ENCODE measurements around the gene EPSTI1.
A peak's percentile ranks its signal among the peaks of the same experiment; 100 is the strongest.

The EPSTI1 gene

GRCh38 chr13:42984026-42984425, 8.0 kb downstream of the EPSTI1 start:
- H3K36me3 ChIP-seq (ENCODE audit: control insufficient read depth, insufficient read depth, low read length): no peaks in the 10 kb centered on the region
- H3K9ac ChIP-seq (ENCODE audit: low read length): no peak overlapping the region
- H3K9me3 ChIP-seq (ENCODE audit: control insufficient read depth, low read length): no peaks in the 10 kb centered on the region
- no peak overlapping the region for H3K4me3 ChIP-seq (ENCODE audit: low read length)
- H3K4me1 ChIP-seq (ENCODE audit: control insufficient read depth, insufficient read depth, low read length): peaks cover 19% of the 10 kb centered on the region
- no peaks in the 10 kb centered on the region for H3K27me3 ChIP-seq (ENCODE audit: control insufficient read depth, insufficient read depth, low read length)

- Histone ChIP-seq H3K27me3 (ENCODE audit: control insufficient read depth, insufficient read depth, low read length) (no peaks in the 10 kb centered on the region), H3K4me1 (ENCODE audit: control insufficient read depth, insufficient read depth, low read length) (peaks cover 19% of the 10 kb centered on the region), H3K9me3 (ENCODE audit: control insufficient read depth, low read length) (no peaks in the 10 kb centered on the region), H3K36me3 (ENCODE audit: control insufficient read depth, insufficient read depth, low read length) (no peaks in the 10 kb centered on the region), H3K4me3 (ENCODE audit: low read length) (no peak overlapping the region), H3K9ac (ENCODE audit: low read length) (no peak overlapping the region)
Measured at GRCh38 chr13:42981853-42982252, 10.2 kb downstream of the EPSTI1 start.

GRCh38 chr13:42981317-42981716, 10.7 kb downstream of the EPSTI1 start:
- H3K9me3 ChIP-seq (ENCODE audit: control insufficient read depth, low read length): no peaks in the 10 kb centered on the region
- H3K36me3 ChIP-seq (ENCODE audit: control insufficient read depth, insufficient read depth, low read length): no peaks in the 10 kb centered on the region
- peaks cover 18% of the 10 kb centered on the region for H3K4me1 ChIP-seq (ENCODE audit: control insufficient read depth, insufficient read depth, low read length)
- H3K4me3 ChIP-seq (ENCODE audit: low read length): no peak overlapping the region
- no peak overlapping the region for H3K9ac ChIP-seq (ENCODE audit: low read length)
- no peaks in the 10 kb centered on the region for H3K27me3 ChIP-seq (ENCODE audit: control insufficient read depth, insufficient read depth, low read length)

GRCh38 chr13:42977219-42977659, 14.8 kb downstream of the EPSTI1 start:
- Histone ChIP-seq H3K27me3 (ENCODE audit: control insufficient read depth, insufficient read depth, low read length) (no peaks in the 10 kb centered on the region), H3K9ac (ENCODE audit: low read length) (no peak overlapping the region), H3K9me3 (ENCODE audit: control insufficient read depth, low read length) (no peaks in the 10 kb centered on the region), H3K4me3 (ENCODE audit: low read length) (no peak overlapping the region), H3K36me3 (ENCODE audit: control insufficient read depth, insufficient read depth, low read length) (no peaks in the 10 kb centered on the region), H3K4me1 (ENCODE audit: control insufficient read depth, insufficient read depth, low read length) (no peaks in the 10 kb centered on the region)

GRCh38 chr13:42976066-42976465, 16.0 kb downstream of the EPSTI1 start:
- H3K9me3 ChIP-seq (ENCODE audit: control insufficient read depth, low read length): no peaks in the 10 kb centered on the region
- H3K4me3 ChIP-seq (ENCODE audit: low read length): no peak overlapping the region
- H3K9ac ChIP-seq (ENCODE audit: low read length): no peak overlapping the region
- no peaks in the 10 kb centered on the region for H3K36me3 ChIP-seq (ENCODE audit: control insufficient read depth, insufficient read depth, low read length)
- no peaks in the 10 kb centered on the region for H3K4me1 ChIP-seq (ENCODE audit: control insufficient read depth, insufficient read depth, low read length)
- no peaks in the 10 kb centered on the region for H3K27me3 ChIP-seq (ENCODE audit: control insufficient read depth, insufficient read depth, low read length)

- H3K27me3 ChIP-seq (ENCODE audit: control insufficient read depth, insufficient read depth, low read length): no peaks in the 10 kb centered on the region
- H3K9ac ChIP-seq (ENCODE audit: low read length): no peak overlapping the region
- H3K4me3 ChIP-seq (ENCODE audit: low read length): no peak overlapping the region
- H3K4me1 ChIP-seq (ENCODE audit: control insufficient read depth, insufficient read depth, low read length): peaks cover 16% of the 10 kb centered on the region
- H3K36me3 ChIP-seq (ENCODE audit: control insufficient read depth, insufficient read depth, low read length): no peaks in the 10 kb centered on the region
- no peaks in the 10 kb centered on the region for H3K9me3 ChIP-seq (ENCODE audit: control insufficient read depth, low read length)
Measured at GRCh38 chr13:42973581-42973980, 18.5 kb downstream of the EPSTI1 start.

- Histone ChIP-seq H3K9me3 (ENCODE audit: control insufficient read depth, low read length) (no peaks in the 10 kb centered on the region), H3K27me3 (ENCODE audit: control insufficient read depth, insufficient read depth, low read length) (no peaks in the 10 kb centered on the region), H3K9ac (ENCODE audit: low read length) (no peak overlapping the region), H3K4me3 (ENCODE audit: low read length) (no peak overlapping the region), H3K4me1 (ENCODE audit: control insufficient read depth, insufficient read depth, low read length) (peaks cover 30% of the 10 kb centered on the region), H3K36me3 (ENCODE audit: control insufficient read depth, insufficient read depth, low read length) (no peaks in the 10 kb centered on the region)
Measured at GRCh38 chr13:42971691-42972347, 20.2 kb downstream of the EPSTI1 start.

- H3K9ac ChIP-seq (ENCODE audit: low read length): no peak overlapping the region
Measured at GRCh38 chr13:42970824-42971690, 21.0 kb downstream of the EPSTI1 start.

GRCh38 chr13:42969565-42970172, 22.4 kb downstream of the EPSTI1 start:
- no peaks in the 10 kb centered on the region for H3K36me3 ChIP-seq (ENCODE audit: control insufficient read depth, insufficient read depth, low read length)
- peak overlapping the region; percentile 32 for H3K9ac ChIP-seq (ENCODE audit: low read length)
- H3K4me3 ChIP-seq (ENCODE audit: low read length): no peak overlapping the region
- H3K9me3 ChIP-seq (ENCODE audit: control insufficient read depth, low read length): no peaks in the 10 kb centered on the region
- no peaks in the 10 kb centered on the region for H3K27me3 ChIP-seq (ENCODE audit: control insufficient read depth, insufficient read depth, low read length)
- peaks cover 30% of the 10 kb centered on the region for H3K4me1 ChIP-seq (ENCODE audit: control insufficient read depth, insufficient read depth, low read length)

More at GRCh38 chr13:42970824-42971690, 21.0 kb downstream of the EPSTI1 start:
- H3K4me3 ChIP-seq (ENCODE audit: low read length): no peak overlapping the region
- H3K4me1 ChIP-seq (ENCODE audit: control insufficient read depth, insufficient read depth, low read length): peaks cover 30% of the 10 kb centered on the region
- H3K36me3 ChIP-seq (ENCODE audit: control insufficient read depth, insufficient read depth, low read length): no peaks in the 10 kb centered on the region
- no peaks in the 10 kb centered on the region for H3K27me3 ChIP-seq (ENCODE audit: control insufficient read depth, insufficient read depth, low read length)
- H3K9me3 ChIP-seq (ENCODE audit: control insufficient read depth, low read length): no peaks in the 10 kb centered on the region

GRCh38 chr13:42968906-42969305, 23.1 kb downstream of the EPSTI1 start:
- Histone ChIP-seq H3K4me3 (ENCODE audit: low read length) (no peak overlapping the region), H3K9ac (ENCODE audit: low read length) (peak overlapping the region; percentile 32), H3K36me3 (ENCODE audit: control insufficient read depth, insufficient read depth, low read length) (no peaks in the 10 kb centered on the region), H3K27me3 (ENCODE audit: control insufficient read depth, insufficient read depth, low read length) (no peaks in the 10 kb centered on the region), H3K4me1 (ENCODE audit: control insufficient read depth, insufficient read depth, low read length) (peaks cover 30% of the 10 kb centered on the region), H3K9me3 (ENCODE audit: control insufficient read depth, low read length) (no peaks in the 10 kb centered on the region)

GRCh38 chr13:42967660-42968059, 24.4 kb downstream of the EPSTI1 start:
- no peak overlapping the region for H3K4me3 ChIP-seq (ENCODE audit: low read length)
- no peaks in the 10 kb centered on the region for H3K27me3 ChIP-seq (ENCODE audit: control insufficient read depth, insufficient read depth, low read length)
- no peaks in the 10 kb centered on the region for H3K9me3 ChIP-seq (ENCODE audit: control insufficient read depth, low read length)
- H3K4me1 ChIP-seq (ENCODE audit: control insufficient read depth, insufficient read depth, low read length): peaks cover 30% of the 10 kb centered on the region
- peak overlapping the region; percentile 2 for H3K9ac ChIP-seq (ENCODE audit: low read length)
- H3K36me3 ChIP-seq (ENCODE audit: control insufficient read depth, insufficient read depth, low read length): no peaks in the 10 kb centered on the region

- H3K9me3 ChIP-seq (ENCODE audit: control insufficient read depth, low read length): no peaks in the 10 kb centered on the region
- peaks cover 30% of the 10 kb centered on the region for H3K4me1 ChIP-seq (ENCODE audit: control insufficient read depth, insufficient read depth, low read length)
- no peak overlapping the region for H3K4me3 ChIP-seq (ENCODE audit: low read length)
- H3K36me3 ChIP-seq (ENCODE audit: control insufficient read depth, insufficient read depth, low read length): no peaks in the 10 kb centered on the region
- H3K27me3 ChIP-seq (ENCODE audit: control insufficient read depth, insufficient read depth, low read length): no peaks in the 10 kb centered on the region
- H3K9ac ChIP-seq (ENCODE audit: low read length): no peak overlapping the region
Measured at GRCh38 chr13:42965281-42965680, 26.8 kb downstream of the EPSTI1 start.
